ENCODE results near the gene RPN1. TPM values are rescaled to one million over a fixed set of nuclear protein-coding genes. Genes with fewer than 3 reads are reported as not detected.

Gene RPN1
- total and polyA plus RNA-seq, 2 of the 8 experiments (the other 6 are each of a cell fraction or from before 2014, with no cell fraction given): 165 to 211 TPM

GRCh38 chr3:128624526-128625138 is 26.0 kb downstream of the RPN1 start:
- TF ChIP-seq SRF (IDR thresholded peaks at IDR 0.05; ENCODE audit: low read depth, low read length) (no peak), RAD21 (IDR thresholded peaks at IDR 0.05 in 1 of 2, conservative IDR thresholded peaks at IDR 0.05 in 1 of 2; ENCODE audit: low read depth in 2 of 2, low read length in 2 of 2) (no peak)
- no peak overlapping the region for H3K18ac ChIP-seq (ENCODE audit: extremely low read depth, low read length)
- no peak overlapping the region for H2AK5ac ChIP-seq (ENCODE audit: low read depth, low read length)
- no peak overlapping the region for H2BK120ac ChIP-seq (replicated peaks; ENCODE audit: low read depth, low read length)
- ChIA-PET POLR2A (ENCODE audit: partially characterized antibody) (no interaction called here), CTCF (ENCODE audit: partially characterized antibody) (interaction anchor here (0.6 kb wide), 1 partner anchor 484 kb away, joined by 3 read pairs; no protein-coding TSS in a partner anchor)
- H3K36me3 ChIP-seq (ENCODE audit: control insufficient read depth in 2 of 4, insufficient read depth in 4 of 4, low read length in 3 of 4): peaks cover 21 to 68% (median 45%) of the 10 kb centered on the region in 4 experiments
- no peak overlapping the region for H3K56ac ChIP-seq (replicated peaks; ENCODE audit: insufficient read length, low read depth, low read length)
- no peak overlapping the region for H3K4me2 ChIP-seq (ENCODE audit: insufficient read depth in 1 of 2, low read depth in 2 of 2, low read length in 2 of 2)
- no peak overlapping the region for H3K4me3 ChIP-seq (ENCODE audit: extremely low read depth in 1 of 4, insufficient read depth in 2 of 4, low read depth in 3 of 4, low read length in 4 of 4)
- H3K27ac ChIP-seq (ENCODE audit: low read depth, low read length): no peak overlapping the region
- H3K4ac ChIP-seq (replicated peaks; ENCODE audit: insufficient read length, low read depth, low read length): no peak overlapping the region
- H2BK5ac ChIP-seq (ENCODE audit: low read depth, low read length): no peak overlapping the region
- 87% methylated on average over 11 of the region's 11 CpGs; no CpG with 5 or more reads in 1 of the 2 experiments for WGBS, 2 experiments (ENCODE audit: extremely low coverage in 1 of 2, insufficient coverage in 1 of 2, insufficient read length in 1 of 2, insufficient replicate concordance in 2 of 2, low coverage in 1 of 2, low lambda C conversion rate in 2 of 2, missing lambda C conversion rate in 1 of 2)
- H4K91ac ChIP-seq (replicated peaks; ENCODE audit: insufficient read length, low read length): no peak overlapping the region
- H2BK12ac ChIP-seq (ENCODE audit: low read depth, low read length): no peak overlapping the region
- no peak overlapping the region for H3K9ac ChIP-seq (replicated peaks in 1 of 4; ENCODE audit: extremely low read depth in 1 of 4, low read depth in 3 of 4, low read length in 3 of 4)
- no peak overlapping the region for H4K5ac ChIP-seq (ENCODE audit: insufficient read length, low read depth, low read length)
- no peaks in the 10 kb centered on the region for H3K27me3 ChIP-seq (replicated peaks in 1 of 4; ENCODE audit: control insufficient read depth in 3 of 4, extremely low read depth in 1 of 4, insufficient read depth in 3 of 4, low read length in 3 of 4)
- H4K8ac ChIP-seq (ENCODE audit: extremely low read depth, insufficient read depth, low read length): no peak overlapping the region
- no peaks in the 10 kb centered on the region for H3K4me1 ChIP-seq (replicated peaks in 1 of 4; ENCODE audit: control insufficient read depth in 3 of 4, insufficient read depth in 4 of 4, low read length in 3 of 4)
- no peaks in the 10 kb centered on the region for H3K23me2 ChIP-seq (ENCODE audit: low read depth, low read length)
- no peak for DNase-seq (ENCODE audit: low read depth in 1 of 2, low spot score in 2 of 2)
- peaks cover 3 to 4% of the 10 kb centered on the region in 2 experiments; a peak in 3 of 4 replicates for H3K79me2 ChIP-seq (ENCODE audit: control insufficient read depth in 1 of 2, insufficient read depth in 2 of 2, low read length in 2 of 2)
- no peak overlapping the region for H2BK20ac ChIP-seq (ENCODE audit: low read length)
- no peak overlapping the region for H2AFZ ChIP-seq (ENCODE audit: low read length)
- no peak overlapping the region for H3K23ac ChIP-seq (ENCODE audit: insufficient read length)
- peaks cover 6 to 20% of the 10 kb centered on the region in 2 experiments for H4K20me1 ChIP-seq (replicated peaks in 1 of 2; ENCODE audit: control insufficient read depth in 1 of 2, insufficient read depth in 2 of 2, low read length in 2 of 2)
- H2BK15ac ChIP-seq (ENCODE audit: low read length): no peak overlapping the region
- no peaks in the 10 kb centered on the region for H3K9me3 ChIP-seq (ENCODE audit: insufficient read depth in 2 of 2, low read depth in 1 of 2, low read length in 1 of 2)
- H3K79me1 ChIP-seq (ENCODE audit: low read depth, low read length): peaks cover 5% of the 10 kb centered on the region; the same call in 1 of the 2 replicates
- no peak overlapping the region for H3K14ac ChIP-seq (ENCODE audit: insufficient read length)
- no peak for FAIRE-seq
